ENCODE measurements around the gene PIK3C2A. TPM values are rescaled to one million over a fixed set of nuclear protein-coding genes. Genes with fewer than 3 reads are reported as not detected.

PIK3C2A gene
- total and polyA plus RNA-seq, 2 donors (not counting 1 experiment from before 2014, with no cell fraction given): 7.0 to 48.8 TPM

DNA sequence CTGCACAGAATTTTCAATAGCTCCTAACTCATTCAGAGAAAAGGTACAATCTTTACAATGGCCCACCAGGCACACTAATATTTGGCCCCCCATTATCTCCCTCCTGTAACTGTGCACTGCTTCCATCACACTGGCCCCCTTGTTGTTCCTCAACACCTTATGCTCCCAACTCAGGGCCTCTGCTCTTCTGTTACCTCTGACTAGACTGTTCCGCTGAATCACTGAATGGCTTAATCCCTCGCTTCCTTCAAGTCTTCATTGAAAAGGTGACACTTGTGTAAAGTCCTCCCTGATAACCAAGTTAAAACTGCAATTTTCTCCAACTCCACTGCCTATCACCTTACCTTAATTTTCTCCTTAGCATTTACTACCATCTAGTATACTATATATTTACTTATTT, 21.8 kb downstream of the PIK3C2A start:
- no CpG with 5 or more reads among the region's 2 CpGs for WGBS (ENCODE audit: insufficient coverage)
- no peak overlapping the region for H2AFZ ChIP-seq (ENCODE audit: insufficient read depth, low read depth, low read length, poor library complexity, severe bottlenecking)
- no peak for ATAC-seq (ENCODE audit: low read depth)
- peaks cover 3 to 6% of the 10 kb centered on the region in 2 experiments for H3K36me3 ChIP-seq (replicated peaks in 1 of 2; ENCODE audit: control extremely low read depth in 1 of 2, control insufficient read depth in 1 of 2, extremely low read depth in 1 of 2, insufficient read depth in 2 of 2, low read length in 1 of 2)
- peaks cover 22% of the 10 kb centered on the region for H4K20me1 ChIP-seq (ENCODE audit: control insufficient read depth, insufficient read depth, low read length, poor library complexity, severe bottlenecking)
- TF ChIP-seq CTCF (IDR thresholded peaks at IDR 0.05): no peak
- TF ChIP-seq EZH2 (IDR thresholded peaks at IDR 0.05; ENCODE audit: borderline replicate concordance, insufficient read depth, low read depth, low read length, poor library complexity, severe bottlenecking): no peak
- peaks cover 76% of the 10 kb centered on the region for H3K79me2 ChIP-seq (ENCODE audit: control insufficient read depth, insufficient read depth, low read length)
- Mint-ChIP-seq H3K4me3 (no peak overlapping the region), H3K9me3 (ENCODE audit: insufficient read depth) (no peaks in the 10 kb centered on the region), H3K27me3 (no peaks in the 10 kb centered on the region), H3K27ac (no peak overlapping the region), H3K4me1 (peaks cover 3% of the 10 kb centered on the region)
- H3K4me2 ChIP-seq (replicated peaks; ENCODE audit: low read depth, low read length, poor library complexity, severe bottlenecking): no peak overlapping the region
- ChIA-PET POLR2A (no interaction called here), CTCF (interaction anchor here (0.6 to 0.7 kb wide), 2 partner anchors 1190 to 1979 kb away, joined by 3 to 4 read pairs; no protein-coding TSS in a partner anchor)
- H3K4me1 ChIP-seq (ENCODE audit: control insufficient read depth in 2 of 2, insufficient read depth in 2 of 2, low read length in 2 of 2): no peaks in the 10 kb centered on the region
- DNase-seq: no peak
- H3K4me3 ChIP-seq (ENCODE audit: control extremely low read depth in 1 of 5, extremely low read depth in 1 of 5, insufficient read depth in 1 of 5, low read depth in 2 of 5, low read length in 4 of 5): no peak overlapping the region
- H3K27ac ChIP-seq (ENCODE audit: low read length in 2 of 2): no peak overlapping the region
- no peaks in the 10 kb centered on the region for H3K9me3 ChIP-seq (ENCODE audit: control extremely low read depth in 1 of 3, control insufficient read depth in 2 of 3, insufficient read depth in 1 of 3, low read length in 2 of 3)
- no peaks in the 10 kb centered on the region for H3K27me3 ChIP-seq (replicated peaks in 1 of 4; ENCODE audit: control extremely low read depth in 1 of 4, control insufficient read depth in 3 of 4, insufficient read depth in 4 of 4, low read length in 3 of 4)
- intact Hi-C loops (cut with micrococcal nuclease): no loop called here
- no peak overlapping the region for H3K9ac ChIP-seq (ENCODE audit: low read length)

DNA sequence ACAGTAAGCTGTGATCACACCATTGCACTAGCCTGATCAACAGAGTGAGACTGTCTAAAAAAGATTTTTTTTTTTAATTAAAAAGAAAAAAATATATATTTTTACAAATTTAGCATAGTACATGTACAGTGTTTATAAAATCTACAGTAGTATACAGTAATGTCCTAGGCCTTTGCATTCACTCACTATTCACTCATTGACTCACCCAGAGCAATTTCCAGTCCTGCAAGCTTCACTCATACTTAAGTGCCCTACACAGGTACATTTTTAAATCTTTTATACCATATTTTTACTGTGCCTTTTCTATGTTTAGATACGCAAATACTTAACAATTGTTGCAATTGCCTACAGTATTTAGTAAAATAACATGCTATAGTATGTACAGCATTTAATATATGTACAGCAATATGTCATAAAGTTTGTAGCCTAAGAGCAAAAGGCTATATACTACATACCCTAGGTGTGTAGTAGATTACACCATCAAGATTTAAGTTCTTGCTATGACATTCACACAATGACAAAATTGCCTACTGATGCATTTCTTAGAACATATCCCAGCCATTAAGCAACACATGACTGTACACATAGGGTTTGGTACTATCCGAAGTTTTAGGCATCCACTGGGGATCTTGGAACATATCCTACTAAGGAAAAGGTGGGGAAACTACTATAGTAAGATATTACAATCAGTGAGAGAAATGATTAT, 22.8 kb downstream of the PIK3C2A start:
- H3K4me3 ChIP-seq (ENCODE audit: control extremely low read depth in 1 of 5, extremely low read depth in 1 of 5, insufficient read depth in 1 of 5, low read depth in 2 of 5, low read length in 4 of 5): no peak overlapping the region
- H3K79me2 ChIP-seq (ENCODE audit: control insufficient read depth, insufficient read depth, low read length): peaks cover 77% of the 10 kb centered on the region
- H3K9ac ChIP-seq (ENCODE audit: low read length): no peak overlapping the region
- no peak for ATAC-seq (ENCODE audit: low read depth)
- Mint-ChIP-seq H3K27me3 (no peaks in the 10 kb centered on the region), H3K4me1 (peaks cover 3% of the 10 kb centered on the region), H3K4me3 (no peak overlapping the region), H3K9me3 (ENCODE audit: insufficient read depth) (no peaks in the 10 kb centered on the region), H3K27ac (no peak overlapping the region)
- peaks cover 22% of the 10 kb centered on the region for H4K20me1 ChIP-seq (ENCODE audit: control insufficient read depth, insufficient read depth, low read length, poor library complexity, severe bottlenecking)
- H2AFZ ChIP-seq (ENCODE audit: insufficient read depth, low read depth, low read length, poor library complexity, severe bottlenecking): no peak overlapping the region
- no peaks in the 10 kb centered on the region for H3K27me3 ChIP-seq (replicated peaks in 1 of 4; ENCODE audit: control extremely low read depth in 1 of 4, control insufficient read depth in 3 of 4, insufficient read depth in 4 of 4, low read length in 3 of 4)
- H3K9me3 ChIP-seq (ENCODE audit: control extremely low read depth in 1 of 3, control insufficient read depth in 2 of 3, insufficient read depth in 1 of 3, low read length in 2 of 3): no peaks in the 10 kb centered on the region
- intact Hi-C loops (cut with micrococcal nuclease): no loop called here
- H3K27ac ChIP-seq (ENCODE audit: low read length in 2 of 2): no peak overlapping the region
- TF ChIP-seq EZH2 (IDR thresholded peaks at IDR 0.05; ENCODE audit: borderline replicate concordance, insufficient read depth, low read depth, low read length, poor library complexity, severe bottlenecking) (no peak), CTCF (IDR thresholded peaks at IDR 0.05) (no peak)
- H3K4me1 ChIP-seq (ENCODE audit: control insufficient read depth in 2 of 2, insufficient read depth in 2 of 2, low read length in 2 of 2): no peaks in the 10 kb centered on the region
- ChIA-PET CTCF (no interaction called here), POLR2A (no interaction called here)
- no CpG with 5 or more reads among the region's 2 CpGs for WGBS (ENCODE audit: insufficient coverage)
- DNase-seq: no peak
- H3K36me3 ChIP-seq (replicated peaks in 1 of 2; ENCODE audit: control extremely low read depth in 1 of 2, control insufficient read depth in 1 of 2, extremely low read depth in 1 of 2, insufficient read depth in 2 of 2, low read length in 1 of 2): peaks cover 2 to 3% of the 10 kb centered on the region in 2 experiments
- H3K4me2 ChIP-seq (replicated peaks; ENCODE audit: low read depth, low read length, poor library complexity, severe bottlenecking): no peak overlapping the region
